WTC11 (cell line): Measurements from ENCODE around the gene JAML. TPM values are rescaled to one million over a fixed set of nuclear protein-coding genes. Genes with fewer than 3 reads are reported as not detected.

Experiments
- ATAC-seq: fragments of 200-7000 bp; cut with Tn5 transposase; 2 replicates; pipeline ENCODE4 v1.10.0; 2021; ENCODE audit warnings: mild to moderate bottlenecking, moderate library complexity
- CTCF ChIA-PET: fragments of 300-600 bp; sonication (Branson Sonifier 250); formaldehyde crosslinking; loops from one replicate; lab custom pipeline; 2021; ENCODE audit warnings: antibody characterized with exemption; lab: Charles Lee
- POLR2A ChIA-PET: fragments of 350-600 bp; sonication (Branson Sonifier 250); formaldehyde crosslinking; loops from one replicate; lab custom pipeline; 2021; ENCODE audit warnings: antibody characterized with exemption; lab: Charles Lee
- DNase-seq: peaks from one replicate; pipeline ENCODE4 v3.0.0; 2021; ENCODE audit warnings: low spot score
- H3K27ac Mint-ChIP-seq: 2 replicates; pipeline ENCODE4 v1.8.0; 2021; ENCODE audit warnings: mixed read lengths
- H3K27me3 Mint-ChIP-seq: 2 replicates; pipeline ENCODE4 v1.8.0; 2021; ENCODE audit warnings: low read depth, mild to moderate bottlenecking, moderate library complexity, mixed read lengths
- H3K36me3 Mint-ChIP-seq: 2 replicates; pipeline ENCODE4 v1.8.0; 2021; ENCODE audit warnings: mixed read lengths
- H3K4me1 Mint-ChIP-seq: 2 replicates; pipeline ENCODE4 v1.8.0; 2022; ENCODE audit warnings: mixed read lengths
- H3K4me3 Mint-ChIP-seq: 2 replicates; pipeline ENCODE4 v1.8.0; 2021; ENCODE audit warnings: mild to moderate bottlenecking, moderate library complexity, mixed read lengths
- H3K9me3 Mint-ChIP-seq: 2 replicates; pipeline ENCODE4 v1.8.0; 2021; ENCODE audit warnings: mixed read lengths
- ATF1 ChIP-seq: sonication (generic); formaldehyde crosslinking; IDR thresholded peaks from 2 replicates; pipeline ENCODE4 v1.8.1; 2023; ENCODE audit warnings: mild to moderate bottlenecking, moderate library complexity, missing genetic modification reagents
- CREM ChIP-seq: sonication (generic); formaldehyde crosslinking; IDR thresholded peaks from 2 replicates; pipeline ENCODE4 v1.8.1; 2022; ENCODE audit warnings: mild to moderate bottlenecking, missing genetic modification reagents, moderate library complexity
- ELF4 ChIP-seq: sonication (generic); formaldehyde crosslinking; IDR thresholded peaks from 2 replicates; pipeline ENCODE4 v1.8.1; 2022; ENCODE audit warnings: low read depth, mild to moderate bottlenecking, moderate library complexity, missing genetic modification reagents
- EMX1 ChIP-seq: fragments of 250-450 bp; sonication (Bioruptor Pico); IDR thresholded peaks from 2 replicates; pipeline ENCODE4 v1.8.0; 2021; ENCODE audit warnings: mild to moderate bottlenecking
- FOXJ3 ChIP-seq: sonication (generic); formaldehyde crosslinking; IDR thresholded peaks from 2 replicates; pipeline ENCODE4 v1.9.0; 2021; ENCODE audit warnings: missing genetic modification reagents, mild to moderate bottlenecking, borderline replicate concordance
- MYBL2 ChIP-seq: sonication (generic); formaldehyde crosslinking; IDR thresholded peaks from 2 replicates; pipeline ENCODE4 v1.8.1; 2023; ENCODE audit warnings: mild to moderate bottlenecking, moderate library complexity, missing genetic modification reagents
- NFE2L1 ChIP-seq: sonication (generic); formaldehyde crosslinking; IDR thresholded peaks from 2 replicates; pipeline ENCODE4 v1.8.1; 2023; ENCODE audit warnings: missing genetic modification reagents
- NR3C1 ChIP-seq: sonication (generic); formaldehyde crosslinking; conservative IDR thresholded peaks from 2 replicates; pipeline ENCODE4 v1.8.1; 2023; ENCODE audit warnings: low read depth, mild to moderate bottlenecking, missing genetic modification reagents
- OVOL2 ChIP-seq: fragments of 250-450 bp; sonication (Bioruptor Pico); IDR thresholded peaks from 2 replicates; pipeline ENCODE4 v1.9.0; 2021; ENCODE audit warnings: mild to moderate bottlenecking, borderline replicate concordance
- RELA ChIP-seq: sonication (generic); formaldehyde crosslinking; IDR thresholded peaks from 2 replicates; pipeline ENCODE4 v1.8.1; 2022; ENCODE audit warnings: missing genetic modification reagents, mild to moderate bottlenecking, borderline replicate concordance
- SMAD3 ChIP-seq: sonication (generic); formaldehyde crosslinking; IDR thresholded peaks from 2 replicates; pipeline ENCODE4 v1.8.0; 2022; ENCODE audit warnings: missing genetic modification reagents, mild to moderate bottlenecking, borderline replicate concordance
- SMAD4 ChIP-seq: sonication (generic); formaldehyde crosslinking; IDR thresholded peaks from 2 replicates; pipeline ENCODE4 v1.8.0; 2022; ENCODE audit warnings: mild to moderate bottlenecking, missing genetic modification reagents
- SOX15 ChIP-seq: fragments of 250-450 bp; sonication (Bioruptor Pico); IDR thresholded peaks from 2 replicates; pipeline ENCODE4 v1.9.0; 2021; ENCODE audit warnings: mild to moderate bottlenecking
- SP1 ChIP-seq: sonication (generic); formaldehyde crosslinking; conservative IDR thresholded peaks from 2 replicates; pipeline ENCODE4 v1.8.1; 2022; ENCODE audit warnings: missing genetic modification reagents
- ZBTB21 ChIP-seq: sonication (generic); formaldehyde crosslinking; IDR thresholded peaks from 2 replicates; pipeline ENCODE4 v1.8.1; 2023; ENCODE audit warnings: mild to moderate bottlenecking, missing genetic modification reagents, borderline replicate concordance
- ZNF396 ChIP-seq: fragments of 250-450 bp; sonication (Bioruptor Pico); IDR thresholded peaks from 2 replicates; pipeline ENCODE4 v1.8.0; 2021; ENCODE audit warnings: mild to moderate bottlenecking, moderate library complexity, borderline replicate concordance
- ZNF671 ChIP-seq: fragments of 250-450 bp; sonication (Bioruptor Pico); IDR thresholded peaks from 2 replicates; pipeline ENCODE4 v1.8.0; 2021; ENCODE audit warnings: mild to moderate bottlenecking
- total RNA-seq: library from RNA; stranded (reverse); gene quantifications from 3 replicates; pipeline ENCODE4 v1.2.3, GENCODE V29; 2021
- TF ChIP-seq, protein P1 (sequence below): sonication (generic); formaldehyde crosslinking; IDR thresholded peaks from 2 replicates; pipeline ENCODE4 v1.8.0; 2022; ENCODE audit warnings: mild to moderate bottlenecking, missing genetic modification reagents
- TF ChIP-seq, protein P2 (sequence below): sonication (generic); formaldehyde crosslinking; IDR thresholded peaks from 2 replicates; pipeline ENCODE4 v1.8.1; 2023; ENCODE audit warnings: mild to moderate bottlenecking, missing genetic modification reagents

The JAML gene
- total RNA-seq, 1 experiment from 2014 or later = 0.24 TPM

DNA sequence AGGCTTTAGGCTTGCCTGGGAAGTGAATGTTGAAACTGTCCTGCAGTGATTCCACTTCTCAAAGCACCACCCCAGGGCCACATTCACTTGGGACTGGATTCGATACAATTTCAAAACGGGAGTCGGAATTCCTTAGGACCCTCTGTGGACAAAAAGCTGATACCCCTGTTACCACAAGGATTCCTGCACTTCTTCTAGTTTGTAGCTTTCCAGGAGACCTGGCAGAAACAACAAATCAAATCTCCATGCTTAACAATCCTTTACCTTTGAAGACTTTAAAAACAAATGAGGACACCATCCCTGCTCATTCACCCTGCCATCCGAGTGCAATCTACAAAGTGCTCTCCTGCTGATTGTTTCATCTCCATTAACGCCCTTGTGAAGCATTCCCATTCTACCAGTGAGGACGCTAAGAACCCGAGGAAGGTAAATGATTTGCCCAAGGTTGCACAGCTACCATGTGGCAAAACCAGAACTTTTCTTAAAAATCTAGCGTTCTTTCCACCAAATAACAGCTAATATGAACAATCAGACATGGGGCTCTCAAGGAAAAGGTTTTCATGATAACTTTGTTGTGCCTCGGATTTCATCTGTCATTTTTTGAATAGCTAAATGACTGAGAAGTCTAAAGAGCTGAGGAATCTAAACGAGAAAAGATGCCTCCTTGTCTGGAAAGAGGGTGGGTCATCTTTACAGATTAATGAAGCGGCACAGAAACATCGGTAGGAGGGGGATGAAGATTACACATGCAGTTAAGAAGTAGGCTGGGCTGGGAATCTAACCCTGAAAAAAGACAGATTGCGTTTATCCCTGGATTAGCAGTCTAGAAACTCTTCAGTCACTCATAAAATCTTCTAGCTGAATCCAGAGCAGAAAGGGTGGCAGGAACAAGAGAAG is 40.0 kb upstream of the JAML start (continued):
- TF ChIP-seq, protein P1, sequence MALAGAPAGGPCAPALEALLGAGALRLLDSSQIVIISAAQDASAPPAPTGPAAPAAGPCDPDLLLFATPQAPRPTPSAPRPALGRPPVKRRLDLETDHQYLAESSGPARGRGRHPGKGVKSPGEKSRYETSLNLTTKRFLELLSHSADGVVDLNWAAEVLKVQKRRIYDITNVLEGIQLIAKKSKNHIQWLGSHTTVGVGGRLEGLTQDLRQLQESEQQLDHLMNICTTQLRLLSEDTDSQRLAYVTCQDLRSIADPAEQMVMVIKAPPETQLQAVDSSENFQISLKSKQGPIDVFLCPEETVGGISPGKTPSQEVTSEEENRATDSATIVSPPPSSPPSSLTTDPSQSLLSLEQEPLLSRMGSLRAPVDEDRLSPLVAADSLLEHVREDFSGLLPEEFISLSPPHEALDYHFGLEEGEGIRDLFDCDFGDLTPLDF = no peak
- no peak for TF ChIP-seq RELA (CRISPR knock-in tag)
- no peak for TF ChIP-seq EMX1 (CRISPR knock-in tag)
- no peak for TF ChIP-seq OVOL2 (CRISPR knock-in tag)
- TF ChIP-seq CREM (CRISPR knock-in tag) = no peak

DNA sequence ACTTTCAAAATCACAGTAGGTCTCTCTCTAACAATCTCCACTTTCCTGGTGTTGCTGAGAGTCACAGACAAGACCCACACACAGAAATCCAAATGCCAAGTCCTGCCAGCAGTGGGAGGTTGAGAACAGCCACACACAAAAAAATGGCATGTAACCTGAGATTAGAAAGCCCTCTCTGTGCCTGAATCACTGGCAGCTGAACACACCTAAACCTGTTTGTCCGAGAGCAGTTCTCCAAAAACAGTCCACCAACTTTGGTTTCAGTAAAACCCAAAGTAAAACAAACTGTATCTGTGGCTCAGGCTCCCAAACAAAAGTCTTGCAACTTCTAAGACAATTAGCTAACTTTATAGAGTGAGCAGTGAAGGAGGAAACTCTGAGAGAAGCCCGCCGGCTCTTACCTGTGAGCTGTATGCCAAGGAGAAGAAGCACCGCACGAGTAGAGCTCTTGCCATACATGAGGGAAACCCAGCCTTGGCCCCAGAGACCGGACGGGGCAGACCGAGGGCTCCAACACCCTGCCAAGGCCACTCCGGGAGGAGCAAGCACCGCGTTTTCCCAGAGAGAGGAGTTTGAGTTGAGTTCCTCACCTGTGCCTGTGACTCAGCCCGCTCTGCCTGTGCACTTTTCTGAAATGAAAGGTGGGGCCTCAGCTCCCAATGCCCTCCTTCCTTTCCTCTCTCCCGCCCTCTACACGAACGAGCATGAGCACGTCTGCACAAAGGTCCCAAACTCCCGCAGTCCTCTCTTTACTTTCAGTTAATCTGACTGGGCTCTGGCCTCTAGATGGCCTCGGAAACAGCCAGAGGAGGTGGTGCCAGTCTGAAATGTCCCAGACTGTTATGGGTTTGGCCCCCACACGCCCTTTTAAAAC is 39.1 kb upstream of the JAML start, which contains the start of gene MPZL2:
Gene MPZL2 (minus strand): TSS at position 603 of the 874 bp plus-strand sequence. CDS start 144 bp downstream, at position 459.
- POLR2A ChIA-PET = no interaction called here

DNA sequence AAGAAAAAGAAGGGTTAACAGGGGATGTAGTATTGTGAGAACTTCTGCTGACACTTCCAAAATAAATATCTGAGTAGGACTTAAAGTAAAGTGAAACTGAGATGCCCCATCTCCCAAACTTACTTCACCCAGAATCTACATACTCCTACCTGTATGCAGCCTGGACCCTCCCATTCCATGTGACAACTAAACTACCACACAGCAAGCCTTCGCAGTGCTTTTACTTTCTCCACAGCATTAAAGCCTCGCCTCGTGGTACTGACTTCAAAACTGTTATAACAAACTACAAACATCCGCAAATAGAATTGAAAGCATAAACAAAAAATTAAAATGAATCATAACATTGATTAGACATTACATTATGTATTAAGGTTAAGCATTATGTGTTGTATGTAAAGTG is 38.3 kb upstream of the JAML start:
- TF ChIP-seq SMAD3 = no peak
- no peak for TF ChIP-seq ELF4
- TF ChIP-seq, protein P2, sequence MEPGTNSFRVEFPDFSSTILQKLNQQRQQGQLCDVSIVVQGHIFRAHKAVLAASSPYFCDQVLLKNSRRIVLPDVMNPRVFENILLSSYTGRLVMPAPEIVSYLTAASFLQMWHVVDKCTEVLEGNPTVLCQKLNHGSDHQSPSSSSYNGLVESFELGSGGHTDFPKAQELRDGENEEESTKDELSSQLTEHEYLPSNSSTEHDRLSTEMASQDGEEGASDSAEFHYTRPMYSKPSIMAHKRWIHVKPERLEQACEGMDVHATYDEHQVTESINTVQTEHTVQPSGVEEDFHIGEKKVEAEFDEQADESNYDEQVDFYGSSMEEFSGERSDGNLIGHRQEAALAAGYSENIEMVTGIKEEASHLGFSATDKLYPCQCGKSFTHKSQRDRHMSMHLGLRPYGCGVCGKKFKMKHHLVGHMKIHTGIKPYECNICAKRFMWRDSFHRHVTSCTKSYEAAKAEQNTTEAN (CRISPR knock-in tag) = no peak
- peaks cover 88% of the 10 kb centered on the region for H3K27me3 Mint-ChIP-seq
- H3K4me3 Mint-ChIP-seq = no peak overlapping the region
- CTCF ChIA-PET = interaction anchor here (1.5 kb wide), 1 partner anchor 65 kb away, joined by 15 read pairs; no protein-coding TSS in a partner anchor
- H3K27ac Mint-ChIP-seq = no peak overlapping the region
- POLR2A ChIA-PET = no interaction called here
- no peaks in the 10 kb centered on the region for H3K36me3 Mint-ChIP-seq
- peaks cover 35% of the 10 kb centered on the region for H3K4me1 Mint-ChIP-seq
- no peak for DNase-seq
- peaks cover 9% of the 10 kb centered on the region for H3K9me3 Mint-ChIP-seq
- no peak for ATAC-seq

More for the DNA sequence above, 39.1 kb upstream of the JAML start, which contains the start of gene MPZL2:
- Mint-ChIP-seq H3K27ac (no peak within 1 kb of the TSS), H3K4me3 (peak within 1 kb of the TSS; percentile 67), H3K36me3 (no peaks in the 10 kb centered on the region), H3K4me1 (peaks cover 35% of the 10 kb centered on the region), H3K27me3 (peaks cover 93% of the 10 kb centered on the region), H3K9me3 (peaks cover 5% of the 10 kb centered on the region)
- CTCF ChIA-PET = interaction anchor here (0.6 to 2.2 kb wide), 7 partner anchors 13 to 92 kb away, joined by 3 to 15 read pairs (median 6); no protein-coding TSS in a partner anchor
- DNase-seq (peak; percentile 42), ATAC-seq (peak; percentile 85)
- TF ChIP-seq MYBL2 (no peak), SP1 (CRISPR knock-in tag) (0 out of 2 replicates have a peak, but pooled peaks have one; percentile 34)

DNA sequence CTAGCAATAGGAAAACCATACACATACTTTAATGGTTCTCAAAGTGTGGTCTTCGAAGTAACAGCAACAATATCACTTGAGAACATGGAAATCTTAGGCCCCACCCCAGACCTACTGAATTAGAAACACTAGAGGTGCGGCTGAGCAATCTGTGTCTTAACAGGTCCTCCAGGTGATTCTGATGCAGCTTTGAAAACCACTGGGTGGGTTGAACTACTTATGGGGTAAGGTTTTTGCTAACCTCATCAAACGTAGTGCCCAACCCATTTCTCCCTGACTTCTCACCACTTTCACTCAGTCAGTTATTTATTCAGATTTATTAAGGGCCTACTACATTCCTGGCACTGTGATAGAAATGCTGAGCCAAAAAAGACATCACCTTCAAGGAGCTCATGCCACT is 35.5 kb upstream of the JAML start:
- POLR2A ChIA-PET = no interaction called here
- H3K9me3 Mint-ChIP-seq = peaks cover 9% of the 10 kb centered on the region
- TF ChIP-seq ZBTB21 (CRISPR knock-in tag) (no peak), FOXJ3 (CRISPR knock-in tag) (no peak), ZNF396 (CRISPR knock-in tag) (no peak), ATF1 (CRISPR knock-in tag) (no peak), SOX15 (CRISPR knock-in tag) (no peak), NR3C1 (CRISPR knock-in tag) (no peak), RELA (CRISPR knock-in tag) (no peak), ZNF671 (CRISPR knock-in tag) (no peak), NFE2L1 (no peak), SMAD4 (CRISPR knock-in tag) (no peak)
- TF ChIP-seq, all 79 proteins: peak for 0
- no peak for DNase-seq
- CTCF ChIA-PET = interaction anchor here (1.0 to 1.8 kb wide), 2 partner anchors 62 to 89 kb away, joined by 3 to 5 read pairs; no protein-coding TSS in a partner anchor
- no peaks in the 10 kb centered on the region for H3K36me3 Mint-ChIP-seq
- H3K27me3 Mint-ChIP-seq = peaks cover 83% of the 10 kb centered on the region
- no peak overlapping the region for H3K4me3 Mint-ChIP-seq
- no peak overlapping the region for H3K27ac Mint-ChIP-seq
- no peak for ATAC-seq
- peaks cover 26% of the 10 kb centered on the region for H3K4me1 Mint-ChIP-seq
